Ovary (tissue), 9 donors: Measurements from ENCODE around the gene PCDH8. TPM values are rescaled to one million over a fixed set of nuclear protein-coding genes. Genes with fewer than 3 reads are reported as not detected.

Experiments used
- DNase-seq, 5 donors: peaks; one replicate each; pipeline ENCODE4 v3.0.0-alpha.2; 2019 to 2020
- H3K27ac ChIP-seq, 2 donors: fragments of 200-600 bp; one replicate each; pipeline versions ENCODE4 v1.5.1 to v1.8.0; 2019 to 2022
- H3K27me3 ChIP-seq: fragments of 200-600 bp; one replicate; pipeline ENCODE4 v1.8.0; 2022
- H3K36me3 ChIP-seq: fragments of 200-600 bp; sonication (generic); one replicate; pipeline ENCODE4 v1.5.1; 2019
- H3K4me1 ChIP-seq: one replicate; pipeline ENCODE4 v1.8.1; 2013; ENCODE audit warnings: mild to moderate bottlenecking, moderate library complexity; ENCODE audit not compliant: insufficient read depth
- H3K4me3 ChIP-seq: fragments of 200-600 bp; sonication (generic); one replicate; pipeline ENCODE4 v1.5.1; 2017
- H3K9me3 ChIP-seq, 2 donors: fragments of 200-600 bp in 1 of 2; sonication (generic) in 1 of 2; one replicate each; pipeline versions ENCODE4 v1.5.1 to v1.8.1; 2013 to 2019; ENCODE audit warnings: mild to moderate bottlenecking in 1 of 2, moderate library complexity in 1 of 2
- CTCF ChIP-seq, 3 donors: fragments of 450-650 bp in 2 of 3; fragments of 200-600 bp in 1 of 3; IDR thresholded peaks; one replicate each; pipeline versions ENCODE4 v1.5.1 to v1.8.0; 2016 to 2022; ENCODE audit warnings: antibody characterized with exemption in 3 of 3, mild to moderate bottlenecking in 1 of 3
- EP300 ChIP-seq: sonication (generic); formaldehyde crosslinking; IDR thresholded peaks from one replicate; pipeline ENCODE4 v1.6.1; 2017; ENCODE audit warnings: antibody characterized with exemption
- POLR2A ChIP-seq: fragments of 450-650 bp; IDR thresholded peaks from one replicate; pipeline ENCODE4 v1.6.1; 2017; ENCODE audit warnings: antibody characterized with exemption, mild to moderate bottlenecking, moderate library complexity
- WGBS, 3 donors: extraction: QIAGEN DNeasy Blood & Tissue Kit in 1 of 3; methylation state at CpG; one replicate each; pipeline versions ENCODE4 v1.1.5 to v1.1.7; 2013 to 2017; 5-methylcytosine and 5-hydroxymethylcytosine counted together
- intact Hi-C, 4 donors: fragments of 100-400 bp; cut with DNase I; formaldehyde crosslinking; loops; one replicate each; pipeline versions ENCODE4 v1.11.0 to v1.15.1; 2022 to 2023
- polyA plus RNA-seq, 2 donors: library from polyadenylated mRNA; stranded (reverse); fragments of 200-250 nt in 1 of 2; fragments of 350-450 nt in 1 of 2; fragmentation: Illumina TruSeq in 1 of 2; extraction: RNeasy Lipid Tissue Mini Kit (QIAGEN cat#74804) in 1 of 2; gene quantifications; one replicate each; pipeline ENCODE4 v1.2.3, GENCODE V29; 2013 to 2014
- total RNA-seq, 7 donors: library from RNA; depleted of rRNA in 2 of 7; stranded (reverse); fragments of >200 nt in 2 of 7; fragmentation: NEBNext Ultra II Directional in 3 of 7; extraction: Animal tissue kit (Norgen Biotek cat#: 25700) in 3 of 7; gene quantifications; one replicate each; pipeline versions ENCODE4 v1.1.0 to v1.2.4, GENCODE V29; 2016 to 2023
- donor health status: DM: no; HTN: no; CAD: no; lungs with moderate emphysema.
- donor health status: DM: no; HTN: no; CAD: no.
- donor health status: Bipolar disorder and iron deficiency.
- donor health status: DM: yes; HTN: yes; CAD: no.
- donor health status: DM: no; HTN: no; CAD: no.
- donor health status: DM: yes; HTN: yes; CAD: no.

Gene PCDH8
- total and polyA plus RNA-seq, 9 donors = 0.06 TPM; not detected in 8

GRCh38 chr13:52891706-52892105, 43.3 kb upstream of the PCDH8 start:
- Histone ChIP-seq H3K9me3 (no peaks in the 10 kb centered on the region), H3K27ac (no peak overlapping the region), H3K36me3 (no peaks in the 10 kb centered on the region), H3K4me3 (no peak overlapping the region), H3K27me3 (no peaks in the 10 kb centered on the region), H3K4me1 (no peaks in the 10 kb centered on the region)
- DNase-seq = no peak
- WGBS, 3 donors = 52 to 65% (median 59%) methylated on average over 5 of the region's 5 CpGs
- no peak for TF ChIP-seq CTCF (IDR thresholded peaks at IDR 0.05)
- TF ChIP-seq POLR2A = no peak
- TF ChIP-seq EP300 = no peak
- intact Hi-C loops = no loop called here

- no peaks in the 10 kb centered on the region for H3K36me3 ChIP-seq
- intact Hi-C loops = no loop called here
- no peaks in the 10 kb centered on the region for H3K9me3 ChIP-seq
- DNase-seq = no peak
- WGBS, 3 donors = 60 to 84% (median 83%) methylated on average over 1 of the region's 1 CpG
- H3K27me3 ChIP-seq = no peaks in the 10 kb centered on the region
- no peak for TF ChIP-seq CTCF (IDR thresholded peaks at IDR 0.05)
- no peak for TF ChIP-seq POLR2A
- TF ChIP-seq EP300 = no peak
- no peak overlapping the region for H3K4me3 ChIP-seq
- H3K4me1 ChIP-seq = no peaks in the 10 kb centered on the region
- no peak overlapping the region for H3K27ac ChIP-seq
These were observed 38.7 kb upstream of the PCDH8 start for GRCh38 chr13:52887165-52887564.

- no peaks in the 10 kb centered on the region for H3K27me3 ChIP-seq
- peaks cover 4% of the 10 kb centered on the region for H3K4me1 ChIP-seq
- TF ChIP-seq CTCF (IDR thresholded peaks at IDR 0.05) = no peak
- TF ChIP-seq POLR2A = no peak
- TF ChIP-seq EP300 = no peak
- 65 to 79% (median 65%) methylated on average over 5 of the region's 5 CpGs for WGBS, 3 donors
- H3K4me3 ChIP-seq = no peak overlapping the region
- H3K27ac ChIP-seq = no peak overlapping the region
- H3K9me3 ChIP-seq = no peaks in the 10 kb centered on the region
- no peak for DNase-seq
- intact Hi-C loops = no loop called here
- no peaks in the 10 kb centered on the region for H3K36me3 ChIP-seq
These were observed 36.7 kb upstream of the PCDH8 start for GRCh38 chr13:52885141-52885540.

GRCh38 chr13:52884429-52885010, 36.1 kb upstream of the PCDH8 start:
- no peaks in the 10 kb centered on the region for H3K27me3 ChIP-seq
- DNase-seq = no peak
- no peak overlapping the region for H3K4me3 ChIP-seq
- H3K27ac ChIP-seq = no peak overlapping the region
- no peaks in the 10 kb centered on the region for H3K36me3 ChIP-seq
- intact Hi-C loops = loop anchor here in 1 of 4 donors (5.0 kb wide), 1 partner anchor 308 kb away; no protein-coding TSS in a partner anchor
- no peak for TF ChIP-seq CTCF (IDR thresholded peaks at IDR 0.05)
- no peak for TF ChIP-seq EP300
- no peak for TF ChIP-seq POLR2A
- peaks cover 4% of the 10 kb centered on the region for H3K4me1 ChIP-seq
- WGBS, 3 donors = 27 to 35% (median 28%) methylated on average over 7 of the region's 7 CpGs
- no peaks in the 10 kb centered on the region for H3K9me3 ChIP-seq
